Astrocyte (in vitro differentiated cells and primary cell): ENCODE data around the gene OTOP3. TPM values are rescaled to one million over a fixed set of nuclear protein-coding genes. Genes with fewer than 3 reads are reported as not detected.
A peak's percentile ranks its signal among the peaks of the same experiment; 100 is the strongest.

Experiments
- DNase-seq: peaks from one replicate; pipeline ENCODE4 v3.0.0-alpha.2; 2010; ENCODE audit warnings: low read depth
- FAIRE-seq: peaks from 2 replicates; lab custom pipeline; 2011; peaks lifted over from hg19 to GRCh38; lab: Jason Lieb, UNC
- H2AFZ ChIP-seq: 2 replicates; pipeline ENCODE4 v1.6.0; 2012; ENCODE audit warnings: low read depth, low read length, inconsistent platforms
- H3K27ac ChIP-seq: 2 replicates; pipeline ENCODE4 v1.5.1; 2011; ENCODE audit warnings: low read depth, low read length, inconsistent platforms
- H3K27me3 ChIP-seq: 2 replicates; pipeline ENCODE4 v1.6.0; 2011; ENCODE audit warnings: low read length, inconsistent platforms; ENCODE audit not compliant: insufficient read depth
- H3K36me3 ChIP-seq: 2 replicates; pipeline ENCODE4 v1.5.1; 2011; ENCODE audit warnings: low read length, inconsistent platforms; ENCODE audit not compliant: insufficient read depth
- H3K4me1 ChIP-seq: 2 replicates; pipeline ENCODE4 v1.5.1; 2011; ENCODE audit warnings: low read length, inconsistent platforms; ENCODE audit not compliant: insufficient read depth
- H3K4me2 ChIP-seq: 2 replicates; pipeline ENCODE4 v1.6.0; 2012; ENCODE audit warnings: low read length, inconsistent platforms
- H3K4me3 ChIP-seq: 2 replicates; pipeline ENCODE4 v1.5.1; 2011; ENCODE audit warnings: low read depth, mild to moderate bottlenecking, low read length, inconsistent platforms; ENCODE audit not compliant: insufficient read depth
- H3K79me2 ChIP-seq: 2 replicates; pipeline ENCODE4 v1.6.0; 2012; ENCODE audit warnings: mild to moderate bottlenecking, low read length, inconsistent platforms; ENCODE audit not compliant: insufficient read depth
- H3K9ac ChIP-seq: 2 replicates; pipeline ENCODE4 v1.6.0; 2012; ENCODE audit warnings: mild to moderate bottlenecking, low read length, inconsistent platforms
- H3K9me3 ChIP-seq: 2 replicates; pipeline ENCODE4 v1.5.1; 2012; ENCODE audit warnings: low read depth, mild to moderate bottlenecking, low read length, inconsistent platforms; ENCODE audit not compliant: insufficient read depth
- H4K20me1 ChIP-seq: 2 replicates; pipeline ENCODE4 v1.6.0; 2012; ENCODE audit warnings: low read length, inconsistent platforms; ENCODE audit not compliant: insufficient read depth
- H3K27ac Mint-ChIP-seq: one replicate; pipeline ENCODE4 v1.8.0; 2021; ENCODE audit warnings: mild to moderate bottlenecking, mixed read lengths; ENCODE audit not compliant: unreplicated experiment
- H3K27me3 Mint-ChIP-seq: one replicate; pipeline ENCODE4 v1.8.0; 2021; ENCODE audit warnings: low read depth, mixed read lengths; ENCODE audit not compliant: unreplicated experiment
- H3K36me3 Mint-ChIP-seq: one replicate; pipeline ENCODE4 v1.8.0; 2021; ENCODE audit warnings: low read depth, mixed read lengths; ENCODE audit not compliant: unreplicated experiment
- H3K4me1 Mint-ChIP-seq: one replicate; pipeline ENCODE4 v1.8.0; 2021; ENCODE audit warnings: low read depth, mixed read lengths; ENCODE audit not compliant: unreplicated experiment
- H3K4me3 Mint-ChIP-seq: one replicate; pipeline ENCODE4 v1.8.0; 2021; ENCODE audit warnings: mild to moderate bottlenecking, moderate library complexity, mixed read lengths; ENCODE audit not compliant: unreplicated experiment
- H3K9me3 Mint-ChIP-seq: one replicate; pipeline ENCODE4 v1.8.0; 2021; ENCODE audit warnings: mild to moderate bottlenecking, mixed read lengths; ENCODE audit not compliant: unreplicated experiment
- CTCF ChIP-seq: IDR thresholded peaks from 2 replicates; pipeline ENCODE4 v1.5.1; 2011; ENCODE audit warnings: low read depth, mild to moderate bottlenecking, inconsistent platforms, low read length, moderate library complexity; ENCODE audit not compliant: insufficient read depth
- EZH2 ChIP-seq: IDR thresholded peaks from 2 replicates; pipeline ENCODE4 v1.6.1; 2012; ENCODE audit warnings: mild to moderate bottlenecking, low read length, inconsistent platforms; ENCODE audit not compliant: insufficient read depth
- total RNA-seq: library from RNA; stranded (reverse); gene quantifications from 2 replicates; pipeline ENCODE4 v1.2.1, GENCODE V29; 2021

OTOP3 gene
- total RNA-seq, 1 donor from 2014 or later = not detected

- H2AFZ ChIP-seq = peak within 1 kb of the TSS; percentile 79
- H3K36me3 Mint-ChIP-seq = no peaks in the 10 kb centered on the region
These were observed 51.8 kb downstream of the OTOP3 start, which contains the start of gene CDR2L for GRCh38 chr17:74987418-74987908. Gene CDR2L, plus strand, starts transcription at chr17:74987632. Its CDS starts 412 bp downstream, at chr17:74988044.

GRCh38 chr17:74987909-74988711 is 52.4 kb downstream of the OTOP3 start:
- H3K36me3 Mint-ChIP-seq = no peaks in the 10 kb centered on the region
- FAIRE-seq = no peak
- H3K9me3 Mint-ChIP-seq = no peaks in the 10 kb centered on the region
- H3K36me3 ChIP-seq = no peaks in the 10 kb centered on the region
- no peaks in the 10 kb centered on the region for H3K27me3 ChIP-seq
- H3K9me3 ChIP-seq = no peaks in the 10 kb centered on the region
- H4K20me1 ChIP-seq = peaks cover 34% of the 10 kb centered on the region
- no peaks in the 10 kb centered on the region for H3K27me3 Mint-ChIP-seq
- peak overlapping the region; percentile 67 for H2AFZ ChIP-seq
- peaks cover 43% of the 10 kb centered on the region for H3K79me2 ChIP-seq
- DNase-seq = peak; percentile 72
- no peak for TF ChIP-seq EZH2
- no peak for TF ChIP-seq CTCF
- peak overlapping the region; percentile 99 for H3K9ac ChIP-seq
- H3K4me2 ChIP-seq = peak overlapping the region; percentile 97
- H3K4me1 ChIP-seq = peaks cover 16% of the 10 kb centered on the region
- peak overlapping the region; percentile 91 for H3K4me3 Mint-ChIP-seq
- H3K27ac ChIP-seq = peak overlapping the region; percentile 97
- peak overlapping the region; percentile 96 for H3K27ac Mint-ChIP-seq
- H3K4me1 Mint-ChIP-seq = peaks cover 20% of the 10 kb centered on the region
- H3K4me3 ChIP-seq = peak overlapping the region; percentile 90

More at GRCh38 chr17:74987418-74987908, 51.8 kb downstream of the OTOP3 start, which contains the start of gene CDR2L:
- Mint-ChIP-seq H3K27ac (peak within 1 kb of the TSS; percentile 96), H3K27me3 (no peaks in the 10 kb centered on the region), H3K4me3 (peak within 1 kb of the TSS; percentile 91), H3K9me3 (no peaks in the 10 kb centered on the region), H3K4me1 (peaks cover 17% of the 10 kb centered on the region)
- Histone ChIP-seq H3K4me2 (peak within 1 kb of the TSS; percentile 97), H3K4me3 (peak within 1 kb of the TSS; percentile 90), H3K79me2 (peaks cover 37% of the 10 kb centered on the region), H3K9ac (peak within 1 kb of the TSS; percentile 99), H3K36me3 (no peaks in the 10 kb centered on the region), H3K9me3 (no peaks in the 10 kb centered on the region), H4K20me1 (peaks cover 27% of the 10 kb centered on the region), H3K4me1 (peaks cover 18% of the 10 kb centered on the region), H3K27ac (peak within 1 kb of the TSS; percentile 97), H3K27me3 (no peaks in the 10 kb centered on the region)
- TF ChIP-seq CTCF (no peak), EZH2 (no peak)
- FAIRE-seq (no peak), DNase-seq (peak; percentile 81)
